Measurements from ENCODE around the gene SPP2. TPM values are rescaled to one million over a fixed set of nuclear protein-coding genes. Genes with fewer than 3 reads are reported as not detected.

SPP2 gene
- total RNA-seq, 1 experiment from 2014 or later = not detected

DNA sequence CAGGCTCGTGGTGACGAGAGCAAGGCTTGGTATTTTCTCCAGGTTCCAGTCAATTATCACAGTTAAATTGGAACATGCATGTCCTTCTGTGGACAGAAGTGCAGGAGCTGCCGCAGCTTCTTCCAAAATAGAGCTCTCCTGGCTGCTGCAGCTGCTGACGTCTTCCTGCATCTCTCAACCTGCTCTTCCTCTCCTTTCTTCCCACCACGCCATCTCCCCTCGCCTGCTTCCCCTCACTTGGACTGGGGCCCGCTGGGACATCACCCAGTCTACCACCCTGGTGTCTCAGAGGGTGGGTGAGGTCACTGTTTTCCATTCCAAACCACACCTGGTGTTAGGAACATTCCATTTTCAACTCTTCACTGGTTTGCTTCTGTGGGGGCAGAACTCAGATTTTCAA is 41.4 kb downstream of the SPP2 start:
- H2BK15ac ChIP-seq (ENCODE audit: low read depth, low read length) = no peak overlapping the region
- H3K4me1 ChIP-seq (ENCODE audit: insufficient read depth, low read length) = 0 out of 2 replicates have a peak, but pooled peaks cover 4% of the 10 kb centered on the region
- no peak overlapping the region for H4K8ac ChIP-seq (replicated peaks; ENCODE audit: insufficient read length, low read depth, low read length)
- H3K79me1 ChIP-seq (ENCODE audit: insufficient read depth, low read depth, low read length, poor library complexity, severe bottlenecking) = no peaks in the 10 kb centered on the region
- no peak overlapping the region for H3K56ac ChIP-seq (ENCODE audit: insufficient read length, low read depth, low read length)
- no peak overlapping the region for H2BK12ac ChIP-seq (ENCODE audit: insufficient read length, low read depth, low read length)
- no peaks in the 10 kb centered on the region for H3K27me3 ChIP-seq (ENCODE audit: insufficient read depth, low read length)
- H3K9me3 ChIP-seq (ENCODE audit: control insufficient read depth, low read depth, low read length) = no peaks in the 10 kb centered on the region
- H3K27ac ChIP-seq (ENCODE audit: insufficient read length, low read depth, low read length) = no peak overlapping the region
- H2AFZ ChIP-seq (ENCODE audit: low read length) = no peak overlapping the region
- no peak overlapping the region for H3K9ac ChIP-seq (ENCODE audit: extremely low read depth, insufficient read length, low read length)
- WGBS (ENCODE audit: extremely low coverage, insufficient read length, low lambda C conversion rate) = no CpG with 5 or more reads among the region's 7 CpGs
- no peaks in the 10 kb centered on the region for H4K20me1 ChIP-seq (ENCODE audit: control insufficient read depth, insufficient read depth, insufficient read length)
- Mint-ChIP-seq H3K27ac (no peak overlapping the region), H3K36me3 (ENCODE audit: insufficient read depth in 1 of 3, low read depth in 3 of 3) (peaks cover 0 to 11% (median 2%) of the 10 kb centered on the region in 3 experiments; a peak in 2 of 7 replicates), H3K4me1 (peaks cover 9 to 13% of the 10 kb centered on the region in 2 experiments), H3K27me3 (ENCODE audit: low read depth) (peaks cover 3% of the 10 kb centered on the region), H3K4me3 (no peak overlapping the region), H3K9me3 (peaks cover 8 to 16% of the 10 kb centered on the region in 2 experiments)
- H2BK5ac ChIP-seq (ENCODE audit: insufficient read length, low read length) = no peak overlapping the region
- no peak overlapping the region for H4K5ac ChIP-seq (ENCODE audit: insufficient read length, low read depth, low read length)
- TF ChIP-seq, protein P1, sequence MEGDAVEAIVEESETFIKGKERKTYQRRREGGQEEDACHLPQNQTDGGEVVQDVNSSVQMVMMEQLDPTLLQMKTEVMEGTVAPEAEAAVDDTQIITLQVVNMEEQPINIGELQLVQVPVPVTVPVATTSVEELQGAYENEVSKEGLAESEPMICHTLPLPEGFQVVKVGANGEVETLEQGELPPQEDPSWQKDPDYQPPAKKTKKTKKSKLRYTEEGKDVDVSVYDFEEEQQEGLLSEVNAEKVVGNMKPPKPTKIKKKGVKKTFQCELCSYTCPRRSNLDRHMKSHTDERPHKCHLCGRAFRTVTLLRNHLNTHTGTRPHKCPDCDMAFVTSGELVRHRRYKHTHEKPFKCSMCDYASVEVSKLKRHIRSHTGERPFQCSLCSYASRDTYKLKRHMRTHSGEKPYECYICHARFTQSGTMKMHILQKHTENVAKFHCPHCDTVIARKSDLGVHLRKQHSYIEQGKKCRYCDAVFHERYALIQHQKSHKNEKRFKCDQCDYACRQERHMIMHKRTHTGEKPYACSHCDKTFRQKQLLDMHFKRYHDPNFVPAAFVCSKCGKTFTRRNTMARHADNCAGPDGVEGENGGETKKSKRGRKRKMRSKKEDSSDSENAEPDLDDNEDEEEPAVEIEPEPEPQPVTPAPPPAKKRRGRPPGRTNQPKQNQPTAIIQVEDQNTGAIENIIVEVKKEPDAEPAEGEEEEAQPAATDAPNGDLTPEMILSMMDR (conservative IDR thresholded peaks at IDR 0.05) = no peak
- no peak overlapping the region for H4K91ac ChIP-seq (ENCODE audit: insufficient read length, low read depth, low read length)
- H3K14ac ChIP-seq (ENCODE audit: insufficient read depth, low read length) = no peak overlapping the region
- no peak for DNase-seq
- no peak overlapping the region for H3T11ph ChIP-seq (ENCODE audit: low read length)
- H3K23ac ChIP-seq (ENCODE audit: insufficient read length, low read depth, low read length) = no peak overlapping the region
- H3K18ac ChIP-seq (ENCODE audit: insufficient read length, low read depth, low read length) = no peak overlapping the region
- H3K79me2 ChIP-seq (ENCODE audit: insufficient read depth, low read length) = no peaks in the 10 kb centered on the region
- no peak overlapping the region for H3K4me2 ChIP-seq (ENCODE audit: insufficient read depth, insufficient read length, low read length)
- no peak overlapping the region for H2AK5ac ChIP-seq (ENCODE audit: insufficient read length, low read length)
- no peak overlapping the region for H2BK20ac ChIP-seq (ENCODE audit: low read depth, low read length, poor library complexity, severe bottlenecking)
- H3K4ac ChIP-seq (ENCODE audit: low read depth, low read length) = no peak overlapping the region
- H3K23me2 ChIP-seq (ENCODE audit: insufficient read length, low read depth, low read length, poor library complexity, severe bottlenecking) = no peaks in the 10 kb centered on the region
- no peak overlapping the region for H2BK120ac ChIP-seq (ENCODE audit: low read depth, low read length, poor library complexity, severe bottlenecking)

Measured in H9 (cell line).